ENCODE results near the gene CHRNA4. TPM values are rescaled to one million over a fixed set of nuclear protein-coding genes. Genes with fewer than 3 reads are reported as not detected.

CHRNA4 gene
- total RNA-seq, 2 donors from 2014 or later = 0.46 TPM; not detected in 1

GRCh38 chr20:63350196-63350595 is 11.0 kb downstream of the CHRNA4 start:
- H3K4me1 ChIP-seq (ENCODE audit: control insufficient read depth, insufficient read depth, low read length) = no peaks in the 10 kb centered on the region
- no peaks in the 10 kb centered on the region for H3K36me3 Mint-ChIP-seq (ENCODE audit: low read depth)
- H3K4me3 Mint-ChIP-seq = no peak overlapping the region
- peaks cover 8% of the 10 kb centered on the region for H3K9me3 Mint-ChIP-seq
- H3K27me3 Mint-ChIP-seq (ENCODE audit: insufficient read depth) = no peaks in the 10 kb centered on the region
- no peak for TF ChIP-seq CTCF (conservative IDR thresholded peaks at IDR 0.05)
- WGBS, 2 experiments (ENCODE audit: insufficient coverage in 1 of 2, insufficient read length in 1 of 2) = 92 to 95% methylated on average over 29 to 33 of the region's 33 CpGs
- H3K9ac ChIP-seq (ENCODE audit: extremely low read depth, low read length, poor library complexity, severe bottlenecking) = no peak overlapping the region
- H3K4me1 Mint-ChIP-seq = no peaks in the 10 kb centered on the region
- H3K27me3 ChIP-seq (ENCODE audit: control insufficient read depth, insufficient read depth, low read length, poor library complexity, severe bottlenecking) = no peaks in the 10 kb centered on the region
- H3K27ac Mint-ChIP-seq = no peak overlapping the region
- DNase-seq = no peak
- no peak overlapping the region for H3K4me3 ChIP-seq (ENCODE audit: low read length)
- H3K36me3 ChIP-seq (ENCODE audit: control insufficient read depth, insufficient read depth, low read length) = no peaks in the 10 kb centered on the region
- H3K9me3 ChIP-seq (ENCODE audit: control insufficient read depth, low read length) = no peaks in the 10 kb centered on the region
- no peak overlapping the region for H3K27ac ChIP-seq (ENCODE audit: low read depth, low read length)

GRCh38 chr20:63349516-63349895 is 11.6 kb downstream of the CHRNA4 start:
- Mint-ChIP-seq H3K4me1 (no peaks in the 10 kb centered on the region), H3K4me3 (no peak overlapping the region), H3K27ac (no peak overlapping the region), H3K27me3 (ENCODE audit: insufficient read depth) (no peaks in the 10 kb centered on the region), H3K9me3 (peaks cover 8% of the 10 kb centered on the region), H3K36me3 (ENCODE audit: low read depth) (no peaks in the 10 kb centered on the region)
- H3K27me3 ChIP-seq (ENCODE audit: control insufficient read depth, insufficient read depth, low read length, poor library complexity, severe bottlenecking) = no peaks in the 10 kb centered on the region
- H3K27ac ChIP-seq (ENCODE audit: low read depth, low read length) = no peak overlapping the region
- H3K9ac ChIP-seq (ENCODE audit: extremely low read depth, low read length, poor library complexity, severe bottlenecking) = no peak overlapping the region
- no peak for DNase-seq
- no peaks in the 10 kb centered on the region for H3K36me3 ChIP-seq (ENCODE audit: control insufficient read depth, insufficient read depth, low read length)
- WGBS, 2 experiments (ENCODE audit: insufficient coverage in 1 of 2, insufficient read length in 1 of 2) = 89 to 90% methylated on average over 21 to 29 of the region's 29 CpGs
- no peak overlapping the region for H3K4me3 ChIP-seq (ENCODE audit: low read length)
- no peaks in the 10 kb centered on the region for H3K9me3 ChIP-seq (ENCODE audit: control insufficient read depth, low read length)
- no peaks in the 10 kb centered on the region for H3K4me1 ChIP-seq (ENCODE audit: control insufficient read depth, insufficient read depth, low read length)
- no peak for TF ChIP-seq CTCF (conservative IDR thresholded peaks at IDR 0.05)

GRCh38 chr20:63348828-63349515 is 12.2 kb downstream of the CHRNA4 start:
- no peak overlapping the region for H3K4me3 Mint-ChIP-seq
- Histone ChIP-seq H3K36me3 (ENCODE audit: control insufficient read depth, insufficient read depth, low read length) (no peaks in the 10 kb centered on the region), H3K4me3 (ENCODE audit: low read length) (no peak overlapping the region), H3K9me3 (ENCODE audit: control insufficient read depth, low read length) (no peaks in the 10 kb centered on the region), H3K27me3 (ENCODE audit: control insufficient read depth, insufficient read depth, low read length, poor library complexity, severe bottlenecking) (no peaks in the 10 kb centered on the region), H3K4me1 (ENCODE audit: control insufficient read depth, insufficient read depth, low read length) (no peaks in the 10 kb centered on the region), H3K9ac (ENCODE audit: extremely low read depth, low read length, poor library complexity, severe bottlenecking) (no peak overlapping the region), H3K27ac (ENCODE audit: low read depth, low read length) (no peak overlapping the region)
- H3K36me3 Mint-ChIP-seq (ENCODE audit: low read depth) = no peaks in the 10 kb centered on the region
- H3K27ac Mint-ChIP-seq = no peak overlapping the region
- WGBS, 2 experiments (ENCODE audit: insufficient coverage in 1 of 2, insufficient read length in 1 of 2) = 94 to 95% methylated on average over 17 to 29 of the region's 29 CpGs
- H3K27me3 Mint-ChIP-seq (ENCODE audit: insufficient read depth) = no peaks in the 10 kb centered on the region
- no peaks in the 10 kb centered on the region for H3K4me1 Mint-ChIP-seq
- TF ChIP-seq CTCF (conservative IDR thresholded peaks at IDR 0.05) = no peak
- DNase-seq = no peak
- peaks cover 8% of the 10 kb centered on the region for H3K9me3 Mint-ChIP-seq
